ENCODE measurements around the gene DOK4.

The DOK4 gene

GRCh38 chr16:57485916-57486857 is at the start of gene DOK4:
TSS of gene DOK4 (minus strand) at chr16:57486493. CDS start at chr16:57479507, 6,986 bp downstream.
- peak; percentile 89 for DNase-seq

- DNase-seq: peak; percentile 97
Observed at GRCh38 chr16:57535680-57536305, 49.5 kb upstream of the DOK4 start.

DNA sequence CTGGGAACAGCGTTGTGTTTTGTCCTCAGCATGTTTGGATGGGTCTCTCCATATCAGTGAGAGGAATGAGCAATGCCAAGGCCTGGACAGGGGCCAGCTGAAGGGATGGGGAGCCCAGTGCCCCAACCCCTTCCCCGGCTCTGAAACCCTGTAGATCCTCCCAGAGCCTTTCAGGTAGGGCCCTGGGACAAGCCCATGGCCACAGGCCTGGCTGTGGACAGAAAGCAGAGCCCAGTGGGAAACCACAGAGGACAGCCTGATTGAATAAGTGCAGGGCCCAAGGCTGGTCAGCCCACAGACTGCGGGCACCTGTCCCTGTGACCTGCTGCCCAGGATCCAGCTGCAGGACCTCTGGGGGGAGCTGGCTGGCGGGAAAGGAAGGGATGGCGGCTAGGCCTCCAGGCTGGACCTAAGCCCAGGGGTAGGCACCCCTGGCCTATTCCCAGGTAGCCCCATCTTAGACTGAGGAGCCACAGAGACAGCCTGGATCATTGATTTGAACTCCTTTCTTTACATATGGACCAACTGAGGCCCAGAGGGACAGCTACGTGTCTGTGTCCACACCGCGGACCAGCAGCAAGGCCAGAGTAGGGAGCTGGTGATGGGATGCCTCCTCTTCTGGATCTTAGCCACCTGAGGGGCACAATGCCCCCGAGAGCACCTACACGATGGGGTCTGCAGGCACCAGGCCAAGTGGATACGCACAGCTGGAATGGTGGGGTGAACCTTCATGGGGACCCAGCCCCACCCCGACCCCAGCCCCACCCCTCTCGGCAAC is 48.8 kb upstream of the DOK4 start:
- peak; percentile 40 for DNase-seq

GRCh38 chr16:57534337-57534880 is 48.1 kb upstream of the DOK4 start:
- DNase-seq: peak; percentile 35

GRCh38 chr16:57533431-57534336 is 47.4 kb upstream of the DOK4 start:
- peak; percentile 52 for DNase-seq

DNA sequence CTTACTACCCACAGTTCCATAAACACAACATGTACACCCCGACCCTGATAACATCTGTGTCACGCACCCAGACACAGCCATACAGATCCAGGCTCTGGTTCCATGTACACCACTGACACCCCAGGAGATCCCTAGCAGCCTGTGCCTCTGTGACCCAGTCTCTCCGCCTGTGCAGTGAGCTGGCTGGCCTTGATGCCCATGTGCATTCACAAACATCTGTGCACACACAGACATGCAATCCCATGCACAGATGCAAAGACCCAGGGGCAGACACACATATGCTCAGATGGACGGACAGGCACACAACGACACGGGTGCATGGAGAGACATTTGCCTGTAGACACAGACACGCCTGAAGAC is 46.0 kb upstream of the DOK4 start:
- no peak for DNase-seq

DNA sequence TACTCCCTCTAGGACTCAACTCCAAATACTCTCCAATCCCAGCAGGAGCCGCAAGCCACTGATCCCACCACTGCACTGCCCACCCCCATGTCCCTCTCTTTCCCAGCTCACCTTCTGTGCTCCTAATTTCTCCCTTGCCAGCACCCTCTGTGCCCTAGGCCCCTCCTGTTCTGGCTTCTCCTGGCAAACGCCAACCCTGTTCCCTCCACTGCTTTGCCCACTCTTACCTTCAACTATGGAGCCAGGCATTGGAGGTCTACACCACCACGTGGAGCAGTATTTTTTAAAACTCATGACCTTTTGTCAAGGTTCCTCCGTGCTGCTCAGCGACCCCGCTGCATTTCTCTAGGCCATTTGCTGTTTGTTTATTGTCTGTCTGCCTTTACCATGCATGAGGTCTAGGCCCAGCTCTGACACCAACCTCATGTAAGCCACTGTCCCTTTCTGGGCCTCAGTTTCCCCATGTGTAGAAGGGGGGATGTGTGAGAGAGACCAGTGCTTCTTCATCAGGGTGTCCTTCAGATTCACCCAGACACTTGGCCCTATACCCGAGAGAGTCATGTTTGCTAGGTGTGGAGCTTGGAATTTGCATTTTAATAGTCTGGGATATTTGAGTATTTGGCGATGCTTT is 45.5 kb upstream of the DOK4 start:
- peak; percentile 21 for DNase-seq

DNA sequence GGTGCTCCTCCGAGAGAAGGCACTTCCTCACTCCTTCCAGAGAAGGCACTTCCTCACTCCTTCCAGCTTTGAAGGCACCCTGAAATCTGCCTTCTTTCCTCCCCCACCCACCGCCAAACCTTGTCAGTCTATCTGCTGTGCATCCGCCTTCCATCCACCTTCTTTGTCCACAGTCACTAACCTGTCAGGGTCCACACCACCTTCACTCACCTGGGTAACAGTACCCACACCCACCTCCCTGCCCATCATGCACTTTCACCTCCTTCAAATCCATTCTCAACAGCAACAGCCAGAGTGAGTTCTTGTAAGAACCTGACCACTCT is 44.9 kb upstream of the DOK4 start:
- DNase-seq: peak; percentile 18

DNA sequence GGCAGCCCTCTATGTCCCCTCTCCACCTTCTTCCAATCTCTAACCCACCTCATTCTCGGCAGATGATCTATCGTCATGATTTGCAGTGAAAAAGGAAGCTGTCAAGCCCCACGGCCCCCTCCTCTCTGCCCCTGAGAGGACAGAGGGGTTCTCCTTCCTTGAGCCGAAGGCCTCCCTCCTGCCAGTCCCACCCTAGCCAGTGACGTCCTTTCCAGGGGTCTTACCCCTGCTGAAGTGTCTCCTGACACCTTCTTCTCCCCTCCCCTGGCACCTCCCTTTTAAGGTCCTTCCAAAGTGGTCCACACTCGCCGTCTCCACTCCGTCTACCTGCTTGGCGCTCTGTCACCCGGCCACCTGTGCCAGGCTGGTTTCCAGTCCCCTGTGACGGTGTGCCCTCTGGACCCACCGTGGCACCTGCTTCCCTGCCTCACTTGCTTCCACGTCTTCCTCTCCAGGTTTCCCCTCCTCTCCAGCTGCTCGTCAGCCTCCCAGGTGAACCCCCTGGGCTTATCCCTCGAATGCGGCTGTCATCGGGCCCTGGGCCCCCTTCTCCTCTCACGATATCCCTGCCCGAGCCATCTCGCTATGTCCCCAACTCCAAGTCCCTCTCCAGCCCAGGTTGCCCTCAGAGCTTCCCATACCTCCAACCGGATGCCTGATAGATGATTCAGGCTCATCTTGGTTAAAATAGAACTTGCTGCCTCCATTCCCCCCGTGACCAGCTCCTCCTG is 44.4 kb upstream of the DOK4 start:
- DNase-seq: peak; percentile 30

GRCh38 chr16:57530104-57530521 is 43.8 kb upstream of the DOK4 start:
- DNase-seq: peak; percentile 41

DNA sequence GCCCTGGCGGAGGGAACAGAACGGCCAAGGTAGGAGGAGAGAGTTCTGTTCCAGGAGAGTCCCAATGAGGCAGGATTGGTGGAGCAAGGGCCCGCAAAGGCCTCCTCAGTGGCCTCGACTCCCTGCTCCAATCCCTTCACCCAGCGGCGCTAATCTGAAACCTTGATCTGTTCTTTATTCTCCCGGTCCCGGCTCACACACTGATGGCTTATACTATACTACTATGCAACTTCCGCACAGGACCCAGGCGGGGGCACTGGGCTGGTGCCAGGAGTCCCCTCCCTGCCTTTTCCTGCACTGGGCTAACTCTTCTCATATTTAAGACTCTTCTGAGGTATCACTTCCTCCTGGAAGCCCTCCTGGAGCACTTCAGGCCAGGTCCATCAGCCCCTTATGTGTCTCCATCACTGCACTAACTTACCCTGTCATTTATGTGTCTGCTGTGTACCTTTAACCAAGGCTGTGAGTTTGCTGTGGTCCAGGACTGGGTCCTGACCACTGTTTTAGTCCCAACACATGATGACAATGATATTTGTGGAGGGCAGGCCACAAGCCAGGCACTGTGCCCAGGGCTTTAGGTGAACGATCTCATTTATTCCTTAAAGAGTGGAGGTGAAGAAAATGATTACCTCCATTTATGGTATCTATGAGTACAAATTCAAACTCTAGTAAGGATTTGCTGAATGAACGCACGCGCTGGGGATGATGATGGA is 43.3 kb upstream of the DOK4 start:
- DNase-seq: peak; percentile 40

DNA sequence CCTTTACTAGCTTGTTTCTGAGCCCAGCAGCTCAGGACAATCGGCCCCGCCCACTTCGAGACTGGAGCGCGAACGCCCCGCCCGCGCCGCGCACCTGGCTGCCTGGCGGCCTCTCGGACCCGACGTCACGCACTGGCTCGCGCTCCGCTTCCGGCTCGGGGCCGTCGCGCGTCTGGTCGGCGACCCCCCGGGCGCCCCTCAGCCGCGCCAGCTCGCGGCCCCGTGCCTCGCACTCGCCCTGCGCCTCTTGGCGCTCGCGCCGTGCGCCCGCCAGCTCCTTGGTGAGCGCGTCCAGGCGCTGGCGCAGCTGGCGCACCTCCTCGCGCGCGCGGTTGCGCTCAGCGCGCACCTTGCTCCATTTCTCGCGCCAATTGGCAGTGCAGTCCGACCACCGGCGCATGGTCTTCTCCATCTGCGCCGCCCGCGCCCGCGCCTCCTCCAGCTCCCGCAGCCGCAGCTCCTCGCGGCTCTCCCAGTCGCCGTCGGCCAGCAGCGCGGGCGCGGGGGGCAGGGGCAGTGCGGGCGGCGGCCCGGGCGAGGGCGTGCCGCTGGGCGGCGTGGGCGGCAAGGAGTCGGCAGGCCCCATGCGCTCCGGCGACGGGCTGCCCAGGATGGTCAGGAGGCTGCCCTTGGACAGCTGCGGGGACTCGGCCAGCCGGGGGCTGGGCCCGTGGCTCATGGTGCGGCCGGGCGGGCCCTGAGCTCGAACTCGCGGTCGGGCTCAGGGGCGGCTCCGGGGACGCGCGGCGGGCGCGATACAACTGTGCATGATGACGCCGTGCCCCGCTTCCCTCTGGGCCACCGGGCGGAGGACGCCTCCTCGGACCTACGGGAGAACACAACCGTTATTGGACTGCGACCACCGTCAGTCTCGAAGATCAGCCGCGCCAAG is 42.5 kb upstream of the DOK4 start:
- DNase-seq: peak; percentile 61

GRCh38 chr16:57527610-57528360 is 41.5 kb upstream of the DOK4 start:
- DNase-seq: no peak

DNA sequence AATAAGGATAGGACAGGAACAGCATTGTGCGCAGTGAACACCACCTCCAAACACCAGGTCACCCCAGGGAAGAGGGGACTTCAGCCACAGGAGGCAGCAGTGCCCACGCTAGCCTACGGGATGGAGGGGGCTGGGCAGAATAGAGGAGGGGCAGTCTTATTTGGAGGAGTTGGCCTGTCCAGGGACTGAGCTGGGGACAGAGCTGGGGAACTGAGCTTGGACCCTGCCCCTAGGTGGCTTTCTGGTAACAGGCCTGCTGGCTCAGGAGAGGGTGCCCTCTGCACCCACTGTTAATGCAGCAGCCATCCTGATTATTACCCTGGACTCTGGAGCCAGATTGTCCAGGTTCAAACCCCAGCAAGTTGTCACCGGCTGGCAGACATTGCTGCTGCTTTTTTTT is 40.7 kb upstream of the DOK4 start:
- DNase-seq: no peak

GRCh38 chr16:57526498-57526897 is 40.2 kb upstream of the DOK4 start:
- DNase-seq: no peak

DNA sequence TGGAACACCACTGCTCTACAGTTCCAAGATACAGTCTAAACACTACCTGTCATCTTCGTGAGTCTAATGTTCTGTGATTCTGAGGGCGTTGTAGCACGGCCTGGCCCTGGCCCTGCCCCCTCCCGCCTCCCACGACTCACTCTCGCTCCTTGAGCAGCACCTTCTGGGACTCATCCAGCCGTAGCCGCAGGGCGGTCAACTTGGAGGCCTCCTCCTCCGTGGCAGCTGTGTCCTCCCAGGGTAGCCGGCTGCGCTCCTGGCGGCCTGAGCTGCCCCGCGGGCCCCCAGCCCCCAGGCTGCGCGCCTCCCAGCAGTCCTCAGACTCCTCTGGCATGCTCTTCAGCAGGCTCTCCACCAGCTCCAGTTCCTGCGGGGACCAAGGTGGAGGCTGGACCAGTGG is 39.5 kb upstream of the DOK4 start:
- DNase-seq: no peak

DNA sequence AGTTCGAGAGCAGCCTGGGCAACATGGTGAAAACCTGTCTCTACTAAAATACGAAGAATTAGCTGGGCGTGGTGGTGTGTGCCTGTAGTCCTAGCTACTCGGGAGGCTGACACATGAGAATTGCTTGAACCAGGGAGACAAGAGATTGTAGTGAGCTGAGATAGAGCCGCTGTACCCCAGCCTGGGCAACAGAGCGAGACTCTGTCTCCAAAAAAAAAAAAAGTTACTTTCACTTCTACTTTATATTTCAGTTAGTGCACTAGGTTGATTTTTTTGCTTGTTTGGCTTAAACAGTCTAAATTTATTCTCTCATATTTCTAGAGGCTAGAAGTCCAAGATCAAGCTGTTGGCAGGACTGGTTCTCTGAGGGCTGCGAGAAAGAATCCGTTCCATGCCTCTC is 36.7 kb upstream of the DOK4 start:
- no peak for DNase-seq

- DNase-seq: peak; percentile 86
Observed at GRCh38 chr16:57519796-57520360, 33.6 kb upstream of the DOK4 start.

Data from right forelimb (tissue), 1 donor.